HG03039 (cell line): Measurements from ENCODE around the gene ARL4D.
"Not testable (repeated sequence)": the region's sequence is repeated elsewhere in the genome, so short reads cannot be mapped to it uniquely, and the experiment has no call there.

Experiments used
- ATAC-seq: cut with Tn5 transposase; IDR thresholded peaks from one replicate; pipeline ENCODE4 v1.9.1; 2021; ENCODE audit warnings: mild to moderate bottlenecking, moderate library complexity; ENCODE audit not compliant: unreplicated experiment

Gene ARL4D

GRCh38 chr17:43393944-43394482, 4.8 kb upstream of the ARL4D start:
- ATAC-seq, result no peak

- ATAC-seq, result not testable (repeated sequence)
These were observed 4.1 kb upstream of the ARL4D start for GRCh38 chr17:43394696-43395095.

- ATAC-seq, result no peak
These were observed 3.6 kb upstream of the ARL4D start for GRCh38 chr17:43395165-43395564.

GRCh38 chr17:43396491-43397060, 2.2 kb upstream of the ARL4D start:
- ATAC-seq, result no peak

GRCh38 chr17:43399839-43400328, 1.1 kb downstream of the ARL4D start:
- no peak for ATAC-seq

GRCh38 chr17:43400943-43401717, 2.3 kb downstream of the ARL4D start:
- ATAC-seq, result no peak

GRCh38 chr17:43402078-43402477, 3.3 kb downstream of the ARL4D start:
- ATAC-seq, result no peak

GRCh38 chr17:43402567-43402966, 3.8 kb downstream of the ARL4D start:
- ATAC-seq, result no peak

- ATAC-seq, result no peak
These were observed 5.1 kb downstream of the ARL4D start for GRCh38 chr17:43403846-43404245.

- no peak for ATAC-seq
These were observed 7.1 kb downstream of the ARL4D start for GRCh38 chr17:43405861-43406260.

- no peak for ATAC-seq
These were observed 8.2 kb downstream of the ARL4D start for GRCh38 chr17:43406676-43407645.

- no peak for ATAC-seq
These were observed 10.3 kb downstream of the ARL4D start for GRCh38 chr17:43409131-43409530.

GRCh38 chr17:43410557-43411368, 12.0 kb downstream of the ARL4D start:
- ATAC-seq, result no peak

- ATAC-seq, result no peak
These were observed 12.5 kb downstream of the ARL4D start for GRCh38 chr17:43411369-43411677.

GRCh38 chr17:43411749-43412148, 13.0 kb downstream of the ARL4D start:
- ATAC-seq, result no peak

GRCh38 chr17:43412166-43412565, 13.4 kb downstream of the ARL4D start:
- ATAC-seq, result no peak

GRCh38 chr17:43416998-43417890, 18.5 kb downstream of the ARL4D start:
- ATAC-seq, result no peak

- no peak for ATAC-seq
These were observed 19.9 kb downstream of the ARL4D start for GRCh38 chr17:43418441-43419374.
